ENCODE data around the gene FGFBP3.

DNA sequence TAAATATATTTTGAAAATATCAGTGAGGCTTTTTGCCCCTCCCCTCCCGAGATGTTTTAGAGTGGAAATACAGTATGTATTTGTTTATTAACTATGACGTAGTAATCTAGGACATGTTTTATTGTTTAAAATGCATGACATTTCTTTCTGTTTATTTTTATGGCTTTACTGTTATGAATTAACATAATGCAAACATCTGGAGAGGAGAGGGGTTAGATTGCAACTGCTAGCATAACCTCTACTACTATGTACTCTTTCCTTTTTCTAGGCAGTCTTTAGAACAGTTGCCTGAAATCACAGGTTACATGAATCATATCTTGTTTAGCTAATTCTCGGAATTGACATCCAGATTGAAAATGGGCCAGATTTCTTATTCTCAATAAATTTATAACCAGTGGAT, 21.7 kb upstream of the FGFBP3 start:
- TF ChIP-seq POLR2AphosphoS5 (IDR thresholded peaks at IDR 0.05; ENCODE audit: low read depth, low read length) (no peak), POLR2A (IDR thresholded peaks at IDR 0.05; ENCODE audit: low read depth, low read length) (no peak), TAF1 (IDR thresholded peaks at IDR 0.05; ENCODE audit: low read depth, low read length) (no peak), POU2F2 (IDR thresholded peaks at IDR 0.05; ENCODE audit: low read depth, low read length) (no peak), PAX5 (IDR thresholded peaks at IDR 0.05; ENCODE audit: insufficient read depth, low read length, severe bottlenecking) (no peak)

Measured in GM12891 (cell line).